Upper lobe of left lung (tissue), 6 donors: ENCODE results near the gene RAB11FIP3. TPM values are rescaled to one million over a fixed set of nuclear protein-coding genes. Genes with fewer than 3 reads are reported as not detected.

ENCODE experiments used
- ATAC-seq, 2 donors: fragments of 200-7000 bp; cut with Tn5 transposase; one replicate each; pipeline ENCODE4 v1.9.1; 2022; ENCODE audit warnings: mild to moderate bottlenecking in 2 of 2, moderate library complexity in 2 of 2; ENCODE audit not compliant: low FRiP score in 2 of 2
- DNase-seq, 2 donors: peaks; one replicate each; pipeline ENCODE4 v3.0.0-alpha.2; 2019 to 2020
- H3K27ac ChIP-seq, 4 donors: fragments of 200-600 bp; sonication (generic); one replicate each; pipeline ENCODE4 v1.5.1; 2016 to 2019
- H3K27me3 ChIP-seq, 4 donors: fragments of 200-600 bp; sonication (generic); one replicate each; pipeline ENCODE4 v1.5.1; 2017 to 2019
- H3K36me3 ChIP-seq, 4 donors: fragments of 200-600 bp; sonication (generic); one replicate each; pipeline ENCODE4 v1.5.1; 2016 to 2019
- H3K4me1 ChIP-seq, 4 donors: fragments of 200-600 bp; sonication (generic); one replicate each; pipeline ENCODE4 v1.5.1; 2018 to 2019
- H3K4me3 ChIP-seq, 4 donors: fragments of 200-600 bp; sonication (generic); one replicate each; pipeline ENCODE4 v1.5.1; 2017 to 2019; ENCODE audit warnings: mild to moderate bottlenecking in 2 of 4, moderate library complexity in 1 of 4
- H3K9me3 ChIP-seq, 4 donors: fragments of 200-600 bp; sonication (generic); one replicate each; pipeline ENCODE4 v1.5.1; 2018 to 2019
- EP300 ChIP-seq, 4 donors: sonication (generic); formaldehyde crosslinking; IDR thresholded peaks; one replicate each; pipeline ENCODE4 v1.5.1; 2017; ENCODE audit warnings: antibody characterized with exemption in 4 of 4, control low read depth in 2 of 4
- POLR2A ChIP-seq, 4 donors: fragments of 450-650 bp; IDR thresholded peaks; one replicate each; pipeline ENCODE4 v1.5.1; 2016 to 2017; ENCODE audit warnings: antibody characterized with exemption in 4 of 4, mild to moderate bottlenecking in 2 of 4
- POLR2AphosphoS5 ChIP-seq, 2 donors: sonication (generic); formaldehyde crosslinking; IDR thresholded peaks; one replicate each; pipeline ENCODE4 v1.5.1; 2017; ENCODE audit warnings: antibody characterized with exemption in 2 of 2
- WGBS, 2 donors: methylation state at CpG; one replicate each; pipeline ENCODE4 v1.1.5; 2017 to 2018; 5-methylcytosine and 5-hydroxymethylcytosine counted together
- total RNA-seq, 6 donors: library from RNA; depleted of rRNA in 4 of 6; stranded (reverse); fragments of >200 nt in 4 of 6; gene quantifications; one replicate each; pipeline versions ENCODE4 v1.1.0 to v1.2.1, GENCODE V29; 2016 to 2021
- TF ChIP-seq, protein P1 (sequence below), 6 experiments: fragments of 450-650 bp in 4 of 6; fragments of 200-600 bp in 2 of 6; sonication (generic) in 2 of 6; IDR thresholded peaks; one replicate each; pipeline ENCODE4 v1.5.1; 2016 to 2019; ENCODE audit warnings: antibody characterized with exemption in 6 of 6
- donor health status: DM: no; HTN: no; CAD: no; lungs with moderate emphysema.
- donor health status: DM: no; HTN: yes; CAD: no; lungs with severe emphysema.

The RAB11FIP3 gene
- total RNA-seq, 6 donors from 2014 or later, result 38.9 to 95.3 (median 43.8) TPM

DNA sequence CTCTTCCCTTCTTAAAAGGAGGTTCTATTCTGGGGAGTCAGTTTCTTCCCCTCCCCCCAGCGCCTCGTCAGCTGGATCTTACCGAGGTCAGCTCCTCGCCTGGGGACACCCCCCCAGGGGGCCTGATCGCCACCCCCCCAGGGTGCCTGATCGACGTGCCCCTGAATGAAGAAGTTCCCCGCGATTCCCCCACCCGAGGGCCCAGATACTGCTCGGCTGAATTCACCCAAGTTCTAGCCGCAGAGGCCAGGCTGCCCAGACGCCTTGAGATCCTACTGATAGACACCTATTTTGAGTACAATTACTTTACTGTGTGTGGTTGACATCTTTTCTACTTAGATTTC lies 1.4 kb downstream of the RAB11FIP3 start:
- Histone ChIP-seq H3K4me3 (peak overlapping the region; percentile 47 to 93 (median 66)), H3K36me3 (no peaks in the 10 kb centered on the region), H3K27ac (no peak overlapping the region), H3K27me3 (no peaks in the 10 kb centered on the region), H3K9me3 (no peaks in the 10 kb centered on the region), H3K4me1 (peaks cover 18 to 35% (median 31%) of the 10 kb centered on the region in 4 donors)
- WGBS, 2 donors, result 21 to 28% methylated on average over 6 to 8 of the region's 13 CpGs
- DNase-seq (no peak), ATAC-seq (no peak)
- TF ChIP-seq EP300 (IDR thresholded peaks at IDR 0.05) (no peak), POLR2AphosphoS5 (IDR thresholded peaks at IDR 0.05) (no peak), POLR2A (IDR thresholded peaks at IDR 0.05) (no peak)
- TF ChIP-seq, protein P1, sequence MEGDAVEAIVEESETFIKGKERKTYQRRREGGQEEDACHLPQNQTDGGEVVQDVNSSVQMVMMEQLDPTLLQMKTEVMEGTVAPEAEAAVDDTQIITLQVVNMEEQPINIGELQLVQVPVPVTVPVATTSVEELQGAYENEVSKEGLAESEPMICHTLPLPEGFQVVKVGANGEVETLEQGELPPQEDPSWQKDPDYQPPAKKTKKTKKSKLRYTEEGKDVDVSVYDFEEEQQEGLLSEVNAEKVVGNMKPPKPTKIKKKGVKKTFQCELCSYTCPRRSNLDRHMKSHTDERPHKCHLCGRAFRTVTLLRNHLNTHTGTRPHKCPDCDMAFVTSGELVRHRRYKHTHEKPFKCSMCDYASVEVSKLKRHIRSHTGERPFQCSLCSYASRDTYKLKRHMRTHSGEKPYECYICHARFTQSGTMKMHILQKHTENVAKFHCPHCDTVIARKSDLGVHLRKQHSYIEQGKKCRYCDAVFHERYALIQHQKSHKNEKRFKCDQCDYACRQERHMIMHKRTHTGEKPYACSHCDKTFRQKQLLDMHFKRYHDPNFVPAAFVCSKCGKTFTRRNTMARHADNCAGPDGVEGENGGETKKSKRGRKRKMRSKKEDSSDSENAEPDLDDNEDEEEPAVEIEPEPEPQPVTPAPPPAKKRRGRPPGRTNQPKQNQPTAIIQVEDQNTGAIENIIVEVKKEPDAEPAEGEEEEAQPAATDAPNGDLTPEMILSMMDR (IDR thresholded peaks at IDR 0.05), result no peak

DNA sequence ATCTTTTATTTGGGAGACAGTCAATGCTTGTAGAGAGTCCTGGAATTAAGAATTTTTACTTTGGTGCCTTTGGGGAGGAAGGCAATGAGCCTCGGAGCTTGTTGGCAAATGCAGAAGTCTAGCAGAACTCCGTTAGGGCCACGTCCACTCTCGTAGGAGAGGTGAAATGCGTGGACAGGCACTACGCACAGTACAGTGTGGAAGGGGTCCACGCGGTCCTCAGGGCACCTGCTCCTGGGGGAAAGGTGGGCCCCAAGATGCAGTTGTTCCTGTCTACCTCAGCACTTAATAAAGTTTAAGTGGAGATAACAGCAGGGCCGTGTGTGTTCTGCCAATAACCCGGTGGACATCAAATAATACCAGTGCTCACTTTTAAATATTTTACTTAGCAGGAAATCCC lies 1.8 kb downstream of the RAB11FIP3 start:
- no peak for TF ChIP-seq POLR2A (IDR thresholded peaks at IDR 0.05)
- TF ChIP-seq, protein P1 (IDR thresholded peaks at IDR 0.05), result no peak
- TF ChIP-seq EP300 (IDR thresholded peaks at IDR 0.05), result no peak
- TF ChIP-seq POLR2AphosphoS5 (IDR thresholded peaks at IDR 0.05), result no peak
- Histone ChIP-seq H3K27ac (no peak overlapping the region), H3K4me1 (peaks cover 18 to 35% (median 31%) of the 10 kb centered on the region in 4 donors), H3K4me3 (peak overlapping the region; percentile 47 to 93 (median 66)), H3K36me3 (no peaks in the 10 kb centered on the region), H3K27me3 (no peaks in the 10 kb centered on the region), H3K9me3 (no peaks in the 10 kb centered on the region)
- WGBS, 2 donors, result 56 to 57% methylated on average over 10 of the region's 10 CpGs
- no peak for DNase-seq
- no peak for ATAC-seq

DNA sequence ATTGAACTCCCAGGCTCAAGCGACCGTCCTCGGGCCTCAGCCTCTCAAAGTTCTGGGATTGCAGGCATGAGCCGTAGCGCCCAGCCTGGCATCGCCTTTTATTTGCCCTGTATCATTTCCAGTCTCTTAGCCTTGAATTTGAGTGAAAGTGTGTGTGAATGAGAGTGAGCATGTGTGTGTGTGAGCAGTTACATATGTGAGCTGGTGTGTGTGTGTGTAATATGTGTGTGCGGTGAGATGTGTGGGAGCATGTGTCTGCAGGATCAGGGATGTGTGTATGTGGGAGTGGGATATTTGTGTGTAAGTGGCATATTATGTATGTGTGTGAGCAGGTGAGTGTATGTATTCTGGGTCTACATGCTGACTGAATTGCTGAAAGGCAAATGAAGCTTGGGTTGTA lies 5.5 kb downstream of the RAB11FIP3 start:
- Histone ChIP-seq H3K9me3 (no peaks in the 10 kb centered on the region), H3K27ac (no peak overlapping the region), H3K27me3 (no peaks in the 10 kb centered on the region), H3K4me3 (no peak overlapping the region), H3K4me1 (peaks cover 12 to 21% (median 17%) of the 10 kb centered on the region in 4 donors), H3K36me3 (peaks cover 0 to 4% (median 0%) of the 10 kb centered on the region in 4 donors)
- TF ChIP-seq, protein P1 (IDR thresholded peaks at IDR 0.05), result no peak
- TF ChIP-seq EP300 (IDR thresholded peaks at IDR 0.05) (no peak), POLR2A (IDR thresholded peaks at IDR 0.05) (no peak), POLR2AphosphoS5 (IDR thresholded peaks at IDR 0.05) (no peak)
- DNase-seq (no peak), ATAC-seq (no peak)
- 96 to 99% methylated on average over 7 of the region's 7 CpGs for WGBS, 2 donors

DNA sequence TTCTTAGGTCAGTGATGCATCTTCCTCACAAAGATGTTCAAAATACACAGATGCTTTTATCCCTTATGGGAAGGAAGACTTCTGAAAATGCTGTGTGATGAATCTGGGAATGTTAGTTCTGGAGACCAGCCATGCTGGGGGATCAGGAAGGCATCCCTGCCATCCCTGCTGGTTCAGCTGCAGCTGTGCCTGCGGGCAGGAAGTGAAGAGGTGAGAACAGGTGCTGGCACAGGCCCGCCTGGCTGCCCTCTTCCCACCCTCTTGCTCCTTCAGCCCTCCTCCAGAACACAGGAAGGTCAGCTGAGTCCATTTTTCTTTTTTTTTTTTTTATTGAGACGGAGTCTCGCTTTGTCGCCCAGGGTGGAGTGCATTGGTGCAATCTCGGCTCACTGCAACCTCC lies 15.2 kb downstream of the RAB11FIP3 start:
- H3K4me3 ChIP-seq, result no peak overlapping the region

More for the DNA sequence above, 15.2 kb downstream of the RAB11FIP3 start:
- ATAC-seq (no peak), DNase-seq (no peak)
- Histone ChIP-seq H3K9me3 (no peaks in the 10 kb centered on the region), H3K27ac (no peak overlapping the region), H3K36me3 (peaks cover 0 to 3% (median 0%) of the 10 kb centered on the region in 4 donors), H3K4me1 (peaks cover 0 to 6% (median 0%) of the 10 kb centered on the region in 4 donors), H3K27me3 (no peaks in the 10 kb centered on the region)
- 93 to 95% methylated on average over 6 of the region's 6 CpGs for WGBS, 2 donors
- TF ChIP-seq POLR2A (IDR thresholded peaks at IDR 0.05) (no peak), POLR2AphosphoS5 (IDR thresholded peaks at IDR 0.05) (no peak), EP300 (IDR thresholded peaks at IDR 0.05) (no peak)
- TF ChIP-seq, protein P1 (IDR thresholded peaks at IDR 0.05), result no peak
